GM23338 (cell line): ENCODE results near the gene BID. TPM values are rescaled to one million over a fixed set of nuclear protein-coding genes. Genes with fewer than 3 reads are reported as not detected.

Experiments used
- ATAC-seq: fragments of 200-7000 bp; cut with Tn5 transposase; 3 replicates; pipeline ENCODE4 v1.9.1; 2020
- DNase-seq: peaks from one replicate; pipeline ENCODE4 v3.0.0-alpha.2; 2015; ENCODE audit warnings: low spot score
- H2AFZ ChIP-seq: fragments of 200-600 bp; sonication (generic); 2 replicates; pipeline ENCODE4 v1.8.0; 2016; ENCODE audit warnings: antibody characterized with exemption, mild to moderate bottlenecking, moderate library complexity
- H3F3A ChIP-seq: fragments of 200-600 bp; sonication (generic); replicated peaks from 2 replicates; pipeline ENCODE4 v1.8.0; 2017; ENCODE audit warnings: antibody characterized with exemption, mixed run types, low read depth
- H3K27ac ChIP-seq: fragments of 200-600 bp; sonication (generic); 2 replicates; pipeline ENCODE4 v1.6.1; 2016; ENCODE audit warnings: low read depth
- H3K27me3 ChIP-seq: fragments of 200-600 bp; sonication (generic); 2 replicates; pipeline ENCODE4 v1.8.0; 2016; ENCODE audit warnings: mild to moderate bottlenecking, mixed run types, moderate library complexity; ENCODE audit not compliant: insufficient read depth
- H3K36me3 ChIP-seq: fragments of 200-600 bp; sonication (generic); 2 replicates; pipeline ENCODE4 v1.8.0; 2016; ENCODE audit warnings: mild to moderate bottlenecking; ENCODE audit not compliant: insufficient read depth
- H3K4me1 ChIP-seq: fragments of 200-600 bp; sonication (generic); 2 replicates; pipeline ENCODE4 v1.8.0; 2016; ENCODE audit warnings: mild to moderate bottlenecking, moderate library complexity; ENCODE audit not compliant: insufficient read depth
- H3K4me2 ChIP-seq: fragments of 200-600 bp; sonication (generic); 2 replicates; pipeline ENCODE4 v1.7.1; 2017; ENCODE audit warnings: mixed run types
- H3K4me3 ChIP-seq: fragments of 200-600 bp; sonication (generic); 2 replicates; pipeline ENCODE4 v1.6.1; 2016; ENCODE audit warnings: mixed run types
- H3K79me2 ChIP-seq: fragments of 200-600 bp; sonication (generic); replicated peaks from 2 replicates; pipeline ENCODE4 v1.8.0; 2017; ENCODE audit warnings: mild to moderate bottlenecking; ENCODE audit not compliant: insufficient read depth
- H3K9me2 ChIP-seq: fragments of 200-600 bp; sonication (generic); 2 replicates; pipeline ENCODE4 v1.8.0; 2017; ENCODE audit not compliant: insufficient read depth
- H4K20me1 ChIP-seq: fragments of 200-600 bp; sonication (generic); replicated peaks from 2 replicates; pipeline ENCODE4 v1.8.0; 2017; ENCODE audit warnings: mild to moderate bottlenecking; ENCODE audit not compliant: insufficient read depth
- H3K27ac Mint-ChIP-seq: 2 replicates; pipeline ENCODE4 v1.8.0; 2020; ENCODE audit warnings: inconsistent platforms, mild to moderate bottlenecking, moderate library complexity, mixed read lengths
- H3K27me3 Mint-ChIP-seq: 3 replicates; pipeline ENCODE4 v1.8.0; 2022; ENCODE audit warnings: low read depth, mild to moderate bottlenecking, moderate library complexity, mixed read lengths, inconsistent platforms; ENCODE audit not compliant: insufficient read depth, poor library complexity
- H3K36me3 Mint-ChIP-seq: 3 replicates; pipeline ENCODE4 v1.8.0; 2021; ENCODE audit warnings: low read depth, mild to moderate bottlenecking, inconsistent platforms, moderate library complexity, mixed read lengths
- H3K4me1 Mint-ChIP-seq: 3 replicates; pipeline ENCODE4 v1.8.0; 2020; ENCODE audit warnings: mild to moderate bottlenecking, inconsistent platforms, mixed read lengths
- H3K4me3 Mint-ChIP-seq: 3 replicates; pipeline ENCODE4 v1.8.0; 2021; ENCODE audit warnings: moderate library complexity, mild to moderate bottlenecking, inconsistent platforms, mixed read lengths
- H3K9me3 Mint-ChIP-seq: 3 replicates; pipeline ENCODE4 v1.8.0; 2020; ENCODE audit warnings: moderate library complexity, mild to moderate bottlenecking, inconsistent platforms, mixed read lengths
- CTCF ChIP-seq, 2 experiments: fragments of 200-600 bp in 1 of 2; sonication (generic) in 1 of 2; conservative IDR thresholded peaks; 2 replicates each; pipeline versions ENCODE4 v1.5.1 to v1.6.1; 2016 to 2017; ENCODE audit warnings: antibody characterized with exemption in 2 of 2, low read depth in 2 of 2, mild to moderate bottlenecking in 2 of 2, moderate library complexity in 1 of 2
- EZH2 ChIP-seq: fragments of 200-600 bp; sonication (generic); IDR thresholded peaks from one replicate; pipeline ENCODE4 v1.8.0; 2017; ENCODE audit warnings: antibody characterized with exemption, mild to moderate bottlenecking, low read depth; ENCODE audit not compliant: unreplicated experiment
- JUNB ChIP-seq: IDR thresholded peaks from one replicate; pipeline ENCODE4 v1.6.1; 2016; ENCODE audit warnings: antibody characterized with exemption; ENCODE audit not compliant: unreplicated experiment
- NANOG ChIP-seq: IDR thresholded peaks from 2 replicates; pipeline ENCODE4 v1.6.1; 2016; ENCODE audit warnings: antibody characterized with exemption, borderline replicate concordance
- POLR2AphosphoS5 ChIP-seq: IDR thresholded peaks from 2 replicates; pipeline ENCODE4 v1.6.1; 2016; ENCODE audit warnings: antibody characterized with exemption, low read depth
- polyA plus RNA-seq: library from polyadenylated mRNA; unstranded; fragments of >200 nt; fragmentation: Nextera tagmentation; extraction: Ambion mirVana; gene quantifications from 2 replicates; pipeline ENCODE4 v1.2.1, GENCODE V29; 2016
- total RNA-seq: library from RNA; depleted of rRNA; stranded (reverse); fragments of >200 nt; shearing (Covaris generic); gene quantifications from 2 replicates; pipeline ENCODE4 v1.2.3, GENCODE V29; 2014
- TF ChIP-seq, protein P1 (sequence below): IDR thresholded peaks from one replicate; pipeline ENCODE4 v1.6.1; 2018; ENCODE audit warnings: antibody characterized with exemption; ENCODE audit not compliant: unreplicated experiment
- TF ChIP-seq, protein P2 (sequence below): fragments of 250-450 bp; sonication (Bioruptor Pico); IDR thresholded peaks from 2 replicates; pipeline ENCODE4 v1.5.0; 2020; ENCODE audit warnings: mild to moderate bottlenecking, moderate library complexity

Gene BID
- total and polyA plus RNA-seq, 2 experiments from 2014 or later: 65.1 to 125 TPM

DNA sequence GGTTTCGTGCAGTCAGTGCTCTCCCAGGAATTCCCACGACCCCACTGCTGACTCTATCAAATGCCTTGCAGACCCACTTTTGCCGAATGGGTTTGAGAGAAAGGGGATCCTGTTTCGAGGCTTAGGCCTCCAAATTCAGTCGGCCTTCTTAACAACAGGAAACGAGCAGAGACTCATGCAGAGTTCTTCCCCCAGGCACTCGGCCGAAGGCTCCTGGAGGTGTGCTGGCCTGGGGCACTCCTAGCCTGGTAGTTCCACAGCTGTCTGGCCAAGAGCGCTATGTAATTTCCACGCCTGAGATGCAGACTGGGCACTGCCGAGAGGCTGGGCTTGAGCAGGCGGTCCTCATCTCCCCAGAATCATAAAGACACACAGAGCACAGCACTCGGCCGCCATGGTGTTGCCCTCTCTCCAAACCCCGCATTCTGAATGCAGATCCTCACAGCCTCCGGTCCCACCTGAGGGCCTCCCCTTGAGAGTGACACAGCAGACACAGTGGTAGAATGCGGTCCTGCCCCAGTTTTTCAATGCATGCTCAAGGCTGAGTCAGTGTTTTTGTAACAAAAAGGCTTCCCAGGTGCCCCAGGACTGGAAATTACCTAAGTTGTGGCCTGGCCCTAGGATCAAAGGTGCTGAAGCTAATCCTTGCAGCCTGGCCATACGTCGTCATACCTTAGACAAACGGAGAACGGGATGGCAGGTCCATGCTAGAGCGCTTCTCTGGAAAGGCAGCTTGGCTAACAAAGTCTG, 30.2 kb upstream of the BID start:
- peak; percentile 35; the same call in 2 of the 3 replicates for ATAC-seq
- no peak overlapping the region for H3K4me2 ChIP-seq
- TF ChIP-seq CTCF (conservative IDR thresholded peaks at IDR 0.05; ENCODE audit: low read depth in 2 of 2): no peak
- TF ChIP-seq POLR2AphosphoS5: no peak
- TF ChIP-seq, protein P1, sequence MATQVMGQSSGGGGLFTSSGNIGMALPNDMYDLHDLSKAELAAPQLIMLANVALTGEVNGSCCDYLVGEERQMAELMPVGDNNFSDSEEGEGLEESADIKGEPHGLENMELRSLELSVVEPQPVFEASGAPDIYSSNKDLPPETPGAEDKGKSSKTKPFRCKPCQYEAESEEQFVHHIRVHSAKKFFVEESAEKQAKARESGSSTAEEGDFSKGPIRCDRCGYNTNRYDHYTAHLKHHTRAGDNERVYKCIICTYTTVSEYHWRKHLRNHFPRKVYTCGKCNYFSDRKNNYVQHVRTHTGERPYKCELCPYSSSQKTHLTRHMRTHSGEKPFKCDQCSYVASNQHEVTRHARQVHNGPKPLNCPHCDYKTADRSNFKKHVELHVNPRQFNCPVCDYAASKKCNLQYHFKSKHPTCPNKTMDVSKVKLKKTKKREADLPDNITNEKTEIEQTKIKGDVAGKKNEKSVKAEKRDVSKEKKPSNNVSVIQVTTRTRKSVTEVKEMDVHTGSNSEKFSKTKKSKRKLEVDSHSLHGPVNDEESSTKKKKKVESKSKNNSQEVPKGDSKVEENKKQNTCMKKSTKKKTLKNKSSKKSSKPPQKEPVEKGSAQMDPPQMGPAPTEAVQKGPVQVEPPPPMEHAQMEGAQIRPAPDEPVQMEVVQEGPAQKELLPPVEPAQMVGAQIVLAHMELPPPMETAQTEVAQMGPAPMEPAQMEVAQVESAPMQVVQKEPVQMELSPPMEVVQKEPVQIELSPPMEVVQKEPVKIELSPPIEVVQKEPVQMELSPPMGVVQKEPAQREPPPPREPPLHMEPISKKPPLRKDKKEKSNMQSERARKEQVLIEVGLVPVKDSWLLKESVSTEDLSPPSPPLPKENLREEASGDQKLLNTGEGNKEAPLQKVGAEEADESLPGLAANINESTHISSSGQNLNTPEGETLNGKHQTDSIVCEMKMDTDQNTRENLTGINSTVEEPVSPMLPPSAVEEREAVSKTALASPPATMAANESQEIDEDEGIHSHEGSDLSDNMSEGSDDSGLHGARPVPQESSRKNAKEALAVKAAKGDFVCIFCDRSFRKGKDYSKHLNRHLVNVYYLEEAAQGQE: no peak
- no peak for TF ChIP-seq JUNB
- Mint-ChIP-seq H3K9me3 (no peaks in the 10 kb centered on the region), H3K36me3 (peaks cover 7% of the 10 kb centered on the region; the same call in 2 of the 3 replicates), H3K4me3 (no peak overlapping the region), H3K4me1 (peaks cover 9% of the 10 kb centered on the region; the same call in 2 of the 3 replicates), H3K27ac (peak overlapping the region; percentile 67), H3K27me3 (peaks cover 5% of the 10 kb centered on the region)
- no peaks in the 10 kb centered on the region for H3K27me3 ChIP-seq
- H3K4me1 ChIP-seq: no peaks in the 10 kb centered on the region
- 0 out of 2 replicates have a peak, but pooled peaks cover 3% of the 10 kb centered on the region for H3F3A ChIP-seq
- H3K4me3 ChIP-seq: no peak overlapping the region
- H3K36me3 ChIP-seq: peaks cover 5% of the 10 kb centered on the region; the same call in 1 of the 2 replicates
- H4K20me1 ChIP-seq: no peaks in the 10 kb centered on the region
- H3K79me2 ChIP-seq: no peaks in the 10 kb centered on the region
- H3K27ac ChIP-seq: peak overlapping the region; percentile 63; the same call in 1 of the 2 replicates
- H3K9me2 ChIP-seq: no peaks in the 10 kb centered on the region
- DNase-seq: no peak
- H2AFZ ChIP-seq: no peak overlapping the region

DNA sequence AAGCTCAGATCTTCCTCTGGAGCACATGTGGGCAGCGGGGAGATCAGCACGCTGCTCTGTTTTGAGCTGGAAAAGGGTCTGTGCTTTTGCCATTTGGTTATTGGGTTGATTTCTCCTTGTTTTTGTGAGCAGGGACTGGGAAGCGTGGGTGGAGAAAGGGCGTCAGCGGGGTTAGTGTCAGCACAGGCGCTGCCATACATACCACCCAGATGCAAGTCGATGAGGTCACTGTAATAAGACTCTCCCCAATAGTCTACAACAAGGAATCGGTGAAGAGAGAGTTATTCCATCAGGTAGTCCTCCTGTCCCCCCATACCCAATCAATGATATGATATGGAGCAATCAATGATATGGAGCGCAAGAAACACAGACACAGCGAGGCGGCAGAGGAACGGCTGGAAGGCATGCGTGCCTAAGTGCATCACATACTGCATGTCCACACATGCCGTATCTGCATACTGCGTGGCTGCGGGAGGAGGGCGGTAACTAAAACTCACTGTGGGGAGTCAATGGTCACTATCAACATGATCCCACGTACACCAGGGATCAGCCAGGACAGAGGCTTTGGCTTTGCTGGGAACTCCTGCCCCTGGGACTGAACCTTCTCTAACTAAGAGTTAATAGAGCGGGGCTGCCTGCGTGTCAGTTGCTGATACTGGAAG, 29.5 kb upstream of the BID start:
- H3K4me1 ChIP-seq: no peaks in the 10 kb centered on the region
- H4K20me1 ChIP-seq: no peaks in the 10 kb centered on the region
- Mint-ChIP-seq H3K4me3 (no peak overlapping the region), H3K36me3 (peaks cover 7% of the 10 kb centered on the region; the same call in 2 of the 3 replicates), H3K9me3 (no peaks in the 10 kb centered on the region), H3K27me3 (peaks cover 5% of the 10 kb centered on the region), H3K27ac (peak overlapping the region; percentile 67; the same call in 1 of the 2 replicates), H3K4me1 (peaks cover 9% of the 10 kb centered on the region; the same call in 2 of the 3 replicates)
- H3K36me3 ChIP-seq: peaks cover 5% of the 10 kb centered on the region; the same call in 1 of the 2 replicates
- no peak overlapping the region for H2AFZ ChIP-seq
- no peak overlapping the region for H3K4me3 ChIP-seq
- no peak overlapping the region for H3K4me2 ChIP-seq
- H3K79me2 ChIP-seq: no peaks in the 10 kb centered on the region
- ATAC-seq: no peak
- H3K9me2 ChIP-seq: no peaks in the 10 kb centered on the region
- peak overlapping the region; percentile 63; the same call in 1 of the 2 replicates for H3K27ac ChIP-seq
- 0 out of 2 replicates have a peak, but pooled peaks cover 3% of the 10 kb centered on the region for H3F3A ChIP-seq
- H3K27me3 ChIP-seq: no peaks in the 10 kb centered on the region
- DNase-seq: no peak
- TF ChIP-seq JUNB (no peak), EZH2 (no peak), NANOG (no peak)
- TF ChIP-seq, protein P2, sequence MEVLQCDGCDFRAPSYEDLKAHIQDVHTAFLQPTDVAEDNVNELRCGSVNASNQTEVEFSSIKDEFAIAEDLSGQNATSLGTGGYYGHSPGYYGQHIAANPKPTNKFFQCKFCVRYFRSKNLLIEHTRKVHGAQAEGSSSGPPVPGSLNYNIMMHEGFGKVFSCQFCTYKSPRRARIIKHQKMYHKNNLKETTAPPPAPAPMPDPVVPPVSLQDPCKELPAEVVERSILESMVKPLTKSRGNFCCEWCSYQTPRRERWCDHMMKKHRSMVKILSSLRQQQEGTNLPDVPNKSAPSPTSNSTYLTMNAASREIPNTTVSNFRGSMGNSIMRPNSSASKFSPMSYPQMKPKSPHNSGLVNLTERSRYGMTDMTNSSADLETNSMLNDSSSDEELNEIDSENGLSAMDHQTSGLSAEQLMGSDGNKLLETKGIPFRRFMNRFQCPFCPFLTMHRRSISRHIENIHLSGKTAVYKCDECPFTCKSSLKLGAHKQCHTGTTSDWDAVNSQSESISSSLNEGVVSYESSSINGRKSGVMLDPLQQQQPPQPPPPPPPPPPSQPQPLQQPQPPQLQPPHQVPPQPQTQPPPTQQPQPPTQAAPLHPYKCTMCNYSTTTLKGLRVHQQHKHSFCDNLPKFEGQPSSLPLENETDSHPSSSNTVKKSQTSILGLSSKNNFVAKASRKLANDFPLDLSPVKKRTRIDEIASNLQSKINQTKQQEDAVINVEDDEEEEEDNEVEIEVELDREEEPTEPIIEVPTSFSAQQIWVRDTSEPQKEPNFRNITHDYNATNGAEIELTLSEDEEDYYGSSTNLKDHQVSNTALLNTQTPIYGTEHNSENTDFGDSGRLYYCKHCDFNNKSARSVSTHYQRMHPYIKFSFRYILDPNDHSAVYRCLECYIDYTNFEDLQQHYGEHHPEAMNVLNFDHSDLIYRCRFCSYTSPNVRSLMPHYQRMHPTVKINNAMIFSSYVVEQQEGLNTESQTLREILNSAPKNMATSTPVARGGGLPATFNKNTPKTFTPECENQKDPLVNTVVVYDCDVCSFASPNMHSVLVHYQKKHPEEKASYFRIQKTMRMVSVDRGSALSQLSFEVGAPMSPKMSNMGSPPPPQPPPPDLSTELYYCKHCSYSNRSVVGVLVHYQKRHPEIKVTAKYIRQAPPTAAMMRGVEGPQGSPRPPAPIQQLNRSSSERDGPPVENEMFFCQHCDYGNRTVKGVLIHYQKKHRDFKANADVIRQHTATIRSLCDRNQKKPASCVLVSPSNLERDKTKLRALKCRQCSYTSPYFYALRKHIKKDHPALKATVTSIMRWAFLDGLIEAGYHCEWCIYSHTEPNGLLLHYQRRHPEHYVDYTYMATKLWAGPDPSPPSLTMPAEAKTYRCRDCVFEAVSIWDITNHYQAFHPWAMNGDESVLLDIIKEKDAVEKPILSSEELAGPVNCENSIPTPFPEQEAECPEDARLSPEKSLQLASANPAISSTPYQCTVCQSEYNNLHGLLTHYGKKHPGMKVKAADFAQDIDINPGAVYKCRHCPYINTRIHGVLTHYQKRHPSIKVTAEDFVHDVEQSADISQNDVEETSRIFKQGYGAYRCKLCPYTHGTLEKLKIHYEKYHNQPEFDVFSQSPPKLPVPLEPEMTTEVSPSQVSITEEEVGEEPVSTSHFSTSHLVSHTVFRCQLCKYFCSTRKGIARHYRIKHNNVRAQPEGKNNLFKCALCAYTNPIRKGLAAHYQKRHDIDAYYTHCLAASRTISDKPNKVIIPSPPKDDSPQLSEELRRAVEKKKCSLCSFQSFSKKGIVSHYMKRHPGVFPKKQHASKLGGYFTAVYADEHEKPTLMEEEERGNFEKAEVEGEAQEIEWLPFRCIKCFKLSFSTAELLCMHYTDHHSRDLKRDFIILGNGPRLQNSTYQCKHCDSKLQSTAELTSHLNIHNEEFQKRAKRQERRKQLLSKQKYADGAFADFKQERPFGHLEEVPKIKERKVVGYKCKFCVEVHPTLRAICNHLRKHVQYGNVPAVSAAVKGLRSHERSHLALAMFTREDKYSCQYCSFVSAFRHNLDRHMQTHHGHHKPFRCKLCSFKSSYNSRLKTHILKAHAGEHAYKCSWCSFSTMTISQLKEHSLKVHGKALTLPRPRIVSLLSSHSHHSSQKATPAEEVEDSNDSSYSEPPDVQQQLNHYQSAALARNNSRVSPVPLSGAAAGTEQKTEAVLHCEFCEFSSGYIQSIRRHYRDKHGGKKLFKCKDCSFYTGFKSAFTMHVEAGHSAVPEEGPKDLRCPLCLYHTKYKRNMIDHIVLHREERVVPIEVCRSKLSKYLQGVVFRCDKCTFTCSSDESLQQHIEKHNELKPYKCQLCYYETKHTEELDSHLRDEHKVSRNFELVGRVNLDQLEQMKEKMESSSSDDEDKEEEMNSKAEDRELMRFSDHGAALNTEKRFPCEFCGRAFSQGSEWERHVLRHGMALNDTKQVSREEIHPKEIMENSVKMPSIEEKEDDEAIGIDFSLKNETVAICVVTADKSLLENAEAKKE (CRISPR knock-in tag): no peak
